Neural cell (in vitro differentiated cells): ENCODE data around the gene KDM4B.

ENCODE experiments used
- EP300 ChIP-seq: fragments of 450-650 bp; conservative IDR thresholded peaks from 2 replicates; pipeline ENCODE4 v1.6.1; 2014; ENCODE audit warnings: antibody characterized with exemption, mild to moderate bottlenecking, moderate library complexity; ENCODE audit not compliant: poor library complexity, severe bottlenecking
- EZH2 ChIP-seq: fragments of 200-600, 300-800 bp; shearing (Covaris generic), sonication (generic); IDR thresholded peaks from 2 replicates; pipeline ENCODE4 v1.6.1; 2014; ENCODE audit warnings: antibody characterized with exemption, low read length, borderline replicate concordance, mild to moderate bottlenecking; ENCODE audit not compliant: insufficient read depth, poor library complexity, severe bottlenecking
- POLR2AphosphoS5 ChIP-seq: IDR thresholded peaks from 2 replicates; pipeline ENCODE4 v1.6.1; 2012
- RAD21 ChIP-seq: fragments of 450-650 bp; conservative IDR thresholded peaks from 2 replicates; pipeline ENCODE4 v1.6.1; 2014; ENCODE audit warnings: antibody characterized with exemption, mild to moderate bottlenecking, moderate library complexity
- SMC3 ChIP-seq: fragments of 450-650 bp; conservative IDR thresholded peaks from 2 replicates; pipeline ENCODE4 v1.6.1; 2014; ENCODE audit warnings: antibody characterized with exemption, mild to moderate bottlenecking, moderate library complexity; ENCODE audit not compliant: poor library complexity
- TAF1 ChIP-seq: IDR thresholded peaks from 2 replicates; pipeline ENCODE4 v1.6.1; 2012; ENCODE audit warnings: low read depth
- TF ChIP-seq, protein P1 (sequence below): fragments of 450-650 bp; IDR thresholded peaks from 2 replicates; pipeline ENCODE4 v1.5.1; 2014; ENCODE audit warnings: antibody characterized with exemption, mild to moderate bottlenecking, moderate library complexity; ENCODE audit not compliant: poor library complexity, severe bottlenecking
- TF ChIP-seq, protein P2 (sequence below): IDR thresholded peaks from 2 replicates; pipeline ENCODE4 v1.6.1; 2012; ENCODE audit warnings: borderline replicate concordance

- TF ChIP-seq POLR2AphosphoS5, result no peak
- TF ChIP-seq SMC3, result no peak
- TF ChIP-seq, protein P1, sequence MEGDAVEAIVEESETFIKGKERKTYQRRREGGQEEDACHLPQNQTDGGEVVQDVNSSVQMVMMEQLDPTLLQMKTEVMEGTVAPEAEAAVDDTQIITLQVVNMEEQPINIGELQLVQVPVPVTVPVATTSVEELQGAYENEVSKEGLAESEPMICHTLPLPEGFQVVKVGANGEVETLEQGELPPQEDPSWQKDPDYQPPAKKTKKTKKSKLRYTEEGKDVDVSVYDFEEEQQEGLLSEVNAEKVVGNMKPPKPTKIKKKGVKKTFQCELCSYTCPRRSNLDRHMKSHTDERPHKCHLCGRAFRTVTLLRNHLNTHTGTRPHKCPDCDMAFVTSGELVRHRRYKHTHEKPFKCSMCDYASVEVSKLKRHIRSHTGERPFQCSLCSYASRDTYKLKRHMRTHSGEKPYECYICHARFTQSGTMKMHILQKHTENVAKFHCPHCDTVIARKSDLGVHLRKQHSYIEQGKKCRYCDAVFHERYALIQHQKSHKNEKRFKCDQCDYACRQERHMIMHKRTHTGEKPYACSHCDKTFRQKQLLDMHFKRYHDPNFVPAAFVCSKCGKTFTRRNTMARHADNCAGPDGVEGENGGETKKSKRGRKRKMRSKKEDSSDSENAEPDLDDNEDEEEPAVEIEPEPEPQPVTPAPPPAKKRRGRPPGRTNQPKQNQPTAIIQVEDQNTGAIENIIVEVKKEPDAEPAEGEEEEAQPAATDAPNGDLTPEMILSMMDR, result no peak
- no peak for TF ChIP-seq RAD21
- no peak for TF ChIP-seq EZH2
- TF ChIP-seq EP300, result no peak
- TF ChIP-seq TAF1, result no peak
- TF ChIP-seq, protein P2, sequence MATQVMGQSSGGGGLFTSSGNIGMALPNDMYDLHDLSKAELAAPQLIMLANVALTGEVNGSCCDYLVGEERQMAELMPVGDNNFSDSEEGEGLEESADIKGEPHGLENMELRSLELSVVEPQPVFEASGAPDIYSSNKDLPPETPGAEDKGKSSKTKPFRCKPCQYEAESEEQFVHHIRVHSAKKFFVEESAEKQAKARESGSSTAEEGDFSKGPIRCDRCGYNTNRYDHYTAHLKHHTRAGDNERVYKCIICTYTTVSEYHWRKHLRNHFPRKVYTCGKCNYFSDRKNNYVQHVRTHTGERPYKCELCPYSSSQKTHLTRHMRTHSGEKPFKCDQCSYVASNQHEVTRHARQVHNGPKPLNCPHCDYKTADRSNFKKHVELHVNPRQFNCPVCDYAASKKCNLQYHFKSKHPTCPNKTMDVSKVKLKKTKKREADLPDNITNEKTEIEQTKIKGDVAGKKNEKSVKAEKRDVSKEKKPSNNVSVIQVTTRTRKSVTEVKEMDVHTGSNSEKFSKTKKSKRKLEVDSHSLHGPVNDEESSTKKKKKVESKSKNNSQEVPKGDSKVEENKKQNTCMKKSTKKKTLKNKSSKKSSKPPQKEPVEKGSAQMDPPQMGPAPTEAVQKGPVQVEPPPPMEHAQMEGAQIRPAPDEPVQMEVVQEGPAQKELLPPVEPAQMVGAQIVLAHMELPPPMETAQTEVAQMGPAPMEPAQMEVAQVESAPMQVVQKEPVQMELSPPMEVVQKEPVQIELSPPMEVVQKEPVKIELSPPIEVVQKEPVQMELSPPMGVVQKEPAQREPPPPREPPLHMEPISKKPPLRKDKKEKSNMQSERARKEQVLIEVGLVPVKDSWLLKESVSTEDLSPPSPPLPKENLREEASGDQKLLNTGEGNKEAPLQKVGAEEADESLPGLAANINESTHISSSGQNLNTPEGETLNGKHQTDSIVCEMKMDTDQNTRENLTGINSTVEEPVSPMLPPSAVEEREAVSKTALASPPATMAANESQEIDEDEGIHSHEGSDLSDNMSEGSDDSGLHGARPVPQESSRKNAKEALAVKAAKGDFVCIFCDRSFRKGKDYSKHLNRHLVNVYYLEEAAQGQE, result no peak
These were observed 167.4 kb downstream of the KDM4B start for GRCh38 chr19:5136073-5136855.
